HCT116 (cell line): Measurements from ENCODE around the gene ARPC1B.

Source experiments
- EGR1 ChIP-seq: IDR thresholded peaks from 2 replicates; pipeline ENCODE4 v1.6.1; 2012; ENCODE audit warnings: low read depth
- EZH2 ChIP-seq: fragments of 200-600 bp; sonication (generic); IDR thresholded peaks from 2 replicates; pipeline ENCODE4 v1.6.1; 2017; ENCODE audit warnings: antibody characterized with exemption, mixed run types
- FOSL1 ChIP-seq: IDR thresholded peaks from 2 replicates; pipeline ENCODE4 v1.6.1; 2012; ENCODE audit warnings: low read depth
- JUND ChIP-seq: IDR thresholded peaks from 2 replicates; pipeline ENCODE4 v1.6.1; 2012
- POLR2A ChIP-seq: IDR thresholded peaks from 2 replicates; pipeline ENCODE4 v1.7.0; 2011; ENCODE audit warnings: borderline replicate concordance; ENCODE audit not compliant: insufficient read depth, insufficient read length; ENCODE audit errors: extremely low read depth
- POLR2AphosphoS5 ChIP-seq: IDR thresholded peaks from 2 replicates; pipeline ENCODE4 v1.6.1; 2011; ENCODE audit warnings: mild to moderate bottlenecking, low read depth, low read length, moderate library complexity
- SIN3A ChIP-seq: IDR thresholded peaks from 2 replicates; pipeline ENCODE4 v1.6.1; 2012; ENCODE audit warnings: low read depth
- SP1 ChIP-seq: IDR thresholded peaks from 2 replicates; pipeline ENCODE4 v1.6.1; 2012; ENCODE audit warnings: low read depth
- YY1 ChIP-seq: IDR thresholded peaks from 2 replicates; pipeline ENCODE4 v1.6.1; 2011; ENCODE audit warnings: low read length, low read depth, moderate library complexity, mild to moderate bottlenecking; ENCODE audit not compliant: insufficient replicate concordance; ENCODE audit errors: extremely low read depth
- ZNF274 ChIP-seq: fragments of 200-500 bp; sonication (Bioruptor generic); IDR thresholded peaks from 2 replicates; pipeline ENCODE4 v1.6.1; 2014; ENCODE audit warnings: mild to moderate bottlenecking, low read depth, low read length, inconsistent platforms
- TF ChIP-seq, protein P1 (sequence below), 3 experiments: fragments of 200-600 bp in 1 of 3; sonication (generic) in 1 of 3; IDR thresholded peaks in 2 of 3; conservative IDR thresholded peaks in 1 of 3; 2 replicates each; pipeline ENCODE4 v1.5.1; 2012 to 2017; ENCODE audit warnings: low read depth in 2 of 3, low read length in 2 of 3, antibody characterized with exemption in 1 of 3, borderline replicate concordance in 1 of 3, control low read depth in 1 of 3, mild to moderate bottlenecking in 1 of 3, mixed read lengths in 1 of 3, mixed run types in 1 of 3, moderate library complexity in 1 of 3; ENCODE audit not compliant: insufficient read depth in 1 of 3
- TF ChIP-seq, protein P2 (sequence below): IDR thresholded peaks from 2 replicates; pipeline ENCODE4 v1.6.1; 2011; ENCODE audit warnings: mild to moderate bottlenecking, low read length, moderate library complexity; ENCODE audit not compliant: insufficient replicate concordance; ENCODE audit errors: extremely low read depth
- TF ChIP-seq, protein P3 (sequence below): IDR thresholded peaks from 2 replicates; pipeline ENCODE4 v1.6.1; 2012; ENCODE audit warnings: low read depth

DNA sequence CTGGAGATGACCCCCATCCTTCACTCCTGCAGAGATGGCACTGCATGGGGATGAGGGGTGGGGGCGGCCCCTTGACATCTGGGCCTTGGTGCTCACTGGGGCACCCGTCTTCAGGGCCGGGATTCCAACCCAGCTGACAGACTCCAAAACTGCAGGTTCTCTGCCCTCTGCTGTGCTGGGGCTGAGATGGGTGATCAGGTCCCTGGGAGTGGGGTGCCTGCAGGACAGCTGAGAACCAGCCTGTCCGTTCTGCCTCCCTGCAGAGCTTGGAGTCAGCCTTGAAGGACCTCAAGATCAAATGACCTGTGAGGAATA, 19.6 kb downstream of the ARPC1B start:
- TF ChIP-seq, protein P1, sequence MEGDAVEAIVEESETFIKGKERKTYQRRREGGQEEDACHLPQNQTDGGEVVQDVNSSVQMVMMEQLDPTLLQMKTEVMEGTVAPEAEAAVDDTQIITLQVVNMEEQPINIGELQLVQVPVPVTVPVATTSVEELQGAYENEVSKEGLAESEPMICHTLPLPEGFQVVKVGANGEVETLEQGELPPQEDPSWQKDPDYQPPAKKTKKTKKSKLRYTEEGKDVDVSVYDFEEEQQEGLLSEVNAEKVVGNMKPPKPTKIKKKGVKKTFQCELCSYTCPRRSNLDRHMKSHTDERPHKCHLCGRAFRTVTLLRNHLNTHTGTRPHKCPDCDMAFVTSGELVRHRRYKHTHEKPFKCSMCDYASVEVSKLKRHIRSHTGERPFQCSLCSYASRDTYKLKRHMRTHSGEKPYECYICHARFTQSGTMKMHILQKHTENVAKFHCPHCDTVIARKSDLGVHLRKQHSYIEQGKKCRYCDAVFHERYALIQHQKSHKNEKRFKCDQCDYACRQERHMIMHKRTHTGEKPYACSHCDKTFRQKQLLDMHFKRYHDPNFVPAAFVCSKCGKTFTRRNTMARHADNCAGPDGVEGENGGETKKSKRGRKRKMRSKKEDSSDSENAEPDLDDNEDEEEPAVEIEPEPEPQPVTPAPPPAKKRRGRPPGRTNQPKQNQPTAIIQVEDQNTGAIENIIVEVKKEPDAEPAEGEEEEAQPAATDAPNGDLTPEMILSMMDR (IDR thresholded peaks at IDR 0.05 in 2 of 3, conservative IDR thresholded peaks at IDR 0.05 in 1 of 3; ENCODE audit: borderline replicate concordance in 1 of 3, insufficient read depth in 1 of 3, low read depth in 2 of 3, low read length in 2 of 3): no peak
- TF ChIP-seq, protein P2, sequence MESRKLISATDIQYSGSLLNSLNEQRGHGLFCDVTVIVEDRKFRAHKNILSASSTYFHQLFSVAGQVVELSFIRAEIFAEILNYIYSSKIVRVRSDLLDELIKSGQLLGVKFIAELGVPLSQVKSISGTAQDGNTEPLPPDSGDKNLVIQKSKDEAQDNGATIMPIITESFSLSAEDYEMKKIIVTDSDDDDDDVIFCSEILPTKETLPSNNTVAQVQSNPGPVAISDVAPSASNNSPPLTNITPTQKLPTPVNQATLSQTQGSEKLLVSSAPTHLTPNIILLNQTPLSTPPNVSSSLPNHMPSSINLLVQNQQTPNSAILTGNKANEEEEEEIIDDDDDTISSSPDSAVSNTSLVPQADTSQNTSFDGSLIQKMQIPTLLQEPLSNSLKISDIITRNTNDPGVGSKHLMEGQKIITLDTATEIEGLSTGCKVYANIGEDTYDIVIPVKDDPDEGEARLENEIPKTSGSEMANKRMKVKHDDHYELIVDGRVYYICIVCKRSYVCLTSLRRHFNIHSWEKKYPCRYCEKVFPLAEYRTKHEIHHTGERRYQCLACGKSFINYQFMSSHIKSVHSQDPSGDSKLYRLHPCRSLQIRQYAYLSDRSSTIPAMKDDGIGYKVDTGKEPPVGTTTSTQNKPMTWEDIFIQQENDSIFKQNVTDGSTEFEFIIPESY: no peak
- TF ChIP-seq EZH2 (no peak), POLR2AphosphoS5 (no peak), ZNF274 (no peak), POLR2A (no peak), SP1 (no peak), JUND (0 out of 2 replicates have a peak, but pooled peaks have one; percentile 12), FOSL1 (no peak), EGR1 (no peak), SIN3A (no peak), YY1 (no peak)
- TF ChIP-seq, protein P3, sequence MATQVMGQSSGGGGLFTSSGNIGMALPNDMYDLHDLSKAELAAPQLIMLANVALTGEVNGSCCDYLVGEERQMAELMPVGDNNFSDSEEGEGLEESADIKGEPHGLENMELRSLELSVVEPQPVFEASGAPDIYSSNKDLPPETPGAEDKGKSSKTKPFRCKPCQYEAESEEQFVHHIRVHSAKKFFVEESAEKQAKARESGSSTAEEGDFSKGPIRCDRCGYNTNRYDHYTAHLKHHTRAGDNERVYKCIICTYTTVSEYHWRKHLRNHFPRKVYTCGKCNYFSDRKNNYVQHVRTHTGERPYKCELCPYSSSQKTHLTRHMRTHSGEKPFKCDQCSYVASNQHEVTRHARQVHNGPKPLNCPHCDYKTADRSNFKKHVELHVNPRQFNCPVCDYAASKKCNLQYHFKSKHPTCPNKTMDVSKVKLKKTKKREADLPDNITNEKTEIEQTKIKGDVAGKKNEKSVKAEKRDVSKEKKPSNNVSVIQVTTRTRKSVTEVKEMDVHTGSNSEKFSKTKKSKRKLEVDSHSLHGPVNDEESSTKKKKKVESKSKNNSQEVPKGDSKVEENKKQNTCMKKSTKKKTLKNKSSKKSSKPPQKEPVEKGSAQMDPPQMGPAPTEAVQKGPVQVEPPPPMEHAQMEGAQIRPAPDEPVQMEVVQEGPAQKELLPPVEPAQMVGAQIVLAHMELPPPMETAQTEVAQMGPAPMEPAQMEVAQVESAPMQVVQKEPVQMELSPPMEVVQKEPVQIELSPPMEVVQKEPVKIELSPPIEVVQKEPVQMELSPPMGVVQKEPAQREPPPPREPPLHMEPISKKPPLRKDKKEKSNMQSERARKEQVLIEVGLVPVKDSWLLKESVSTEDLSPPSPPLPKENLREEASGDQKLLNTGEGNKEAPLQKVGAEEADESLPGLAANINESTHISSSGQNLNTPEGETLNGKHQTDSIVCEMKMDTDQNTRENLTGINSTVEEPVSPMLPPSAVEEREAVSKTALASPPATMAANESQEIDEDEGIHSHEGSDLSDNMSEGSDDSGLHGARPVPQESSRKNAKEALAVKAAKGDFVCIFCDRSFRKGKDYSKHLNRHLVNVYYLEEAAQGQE: no peak
